ENCODE data around the gene VAV3. TPM values are rescaled to one million over a fixed set of nuclear protein-coding genes. Genes with fewer than 3 reads are reported as not detected.
"Not testable (repeated sequence)": the region's sequence is repeated elsewhere in the genome, so short reads cannot be mapped to it uniquely, and the experiment has no call there.

The VAV3 gene
- total and polyA plus RNA-seq, 2 donors, result 3.8 to 24.2 TPM

DNA sequence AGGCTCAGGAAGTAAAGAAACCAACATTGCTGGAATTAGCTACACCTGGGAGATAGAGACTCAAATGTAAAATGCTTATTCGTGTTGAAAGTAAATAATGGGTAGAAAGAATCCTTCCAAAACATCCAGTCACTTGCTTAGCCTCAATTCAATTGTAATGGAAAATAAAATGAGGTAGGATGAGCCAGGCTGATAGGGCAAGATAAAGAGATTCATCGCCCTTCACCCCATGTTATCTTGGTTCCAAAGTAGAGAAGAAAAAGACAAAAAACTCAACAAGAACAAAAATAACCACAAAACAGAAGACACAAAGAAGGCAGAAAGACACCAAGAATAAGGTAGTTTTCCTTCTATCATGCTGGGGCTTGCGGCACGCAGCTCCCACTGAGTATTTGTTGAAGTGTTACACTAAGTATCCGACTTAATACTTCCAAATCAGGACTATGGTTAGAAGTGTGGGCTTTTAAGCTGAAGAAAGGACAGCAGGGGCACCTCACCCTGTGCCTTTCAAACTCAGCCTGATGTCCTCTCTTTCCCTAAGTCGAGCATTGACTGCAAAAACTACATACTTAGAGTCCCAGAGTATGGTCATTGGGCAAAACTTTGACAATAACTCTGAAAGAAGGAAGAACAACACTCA is 202.1 kb downstream of the VAV3 start:
- H3K4me3 ChIP-seq (ENCODE audit: low read depth, low read length), result no peak overlapping the region
- H3K4me1 ChIP-seq (ENCODE audit: insufficient read depth), result peaks cover 2% of the 10 kb centered on the region
- H3K27ac ChIP-seq (ENCODE audit: low read depth), result no peak overlapping the region
- H3K36me3 ChIP-seq (ENCODE audit: insufficient read depth), result no peaks in the 10 kb centered on the region
- WGBS, result 79% methylated on average over 6 of the region's 6 CpGs
- DNase-seq (ENCODE audit: extremely low spot score), result no peak

DNA sequence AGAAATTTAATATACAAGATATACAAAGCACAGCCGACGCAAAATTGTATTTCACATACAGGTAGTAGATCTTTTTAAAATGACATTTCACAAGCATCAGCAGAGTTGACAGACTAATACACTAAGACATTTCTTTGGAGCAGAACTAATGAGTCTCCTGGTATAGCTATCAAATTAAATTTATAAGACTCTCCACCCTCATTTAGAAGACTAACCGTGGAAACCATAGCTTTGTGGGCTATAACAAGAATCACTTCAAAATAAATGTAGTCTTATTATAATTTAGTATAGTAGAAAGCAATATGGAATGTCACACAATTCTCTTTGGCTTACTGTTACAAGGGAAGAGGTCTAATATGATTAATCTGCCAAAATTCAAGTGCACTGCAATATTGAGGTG is 204.9 kb downstream of the VAV3 start:
- Histone ChIP-seq H3K36me3 (ENCODE audit: insufficient read depth) (no peaks in the 10 kb centered on the region), H3K27ac (ENCODE audit: low read depth) (no peak overlapping the region), H3K4me3 (ENCODE audit: low read depth, low read length) (no peak overlapping the region), H3K4me1 (ENCODE audit: insufficient read depth) (no peaks in the 10 kb centered on the region)
- 94% methylated on average over 3 of the region's 3 CpGs for whole genome bisulfite sequencing
- no peak for DNase-seq (ENCODE audit: extremely low spot score)

DNA sequence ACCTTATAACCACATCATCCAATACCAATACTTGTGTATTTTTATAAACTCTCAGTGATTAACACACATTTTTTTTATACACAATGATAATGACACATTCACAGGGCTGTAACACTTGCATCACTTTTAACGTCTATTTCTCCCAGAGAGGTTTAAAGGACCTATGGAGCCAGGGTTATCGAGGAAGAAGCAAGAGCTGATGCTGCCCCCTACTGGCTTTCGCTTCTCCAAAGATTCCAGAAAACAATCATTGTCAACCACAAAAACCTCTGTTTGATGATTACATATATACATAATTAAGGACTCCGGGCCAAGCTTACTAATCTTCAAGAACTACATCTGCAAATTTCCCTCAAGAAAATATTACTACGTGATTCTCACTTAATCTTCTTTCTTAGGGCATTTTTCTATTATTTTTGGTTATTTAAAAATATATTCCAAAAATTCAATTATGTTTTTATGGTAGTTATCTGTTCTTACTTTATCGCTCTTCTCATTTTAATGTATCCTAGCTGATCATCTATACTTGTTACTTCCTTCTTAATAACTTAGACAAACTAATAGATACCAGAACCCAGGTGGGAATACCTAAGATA is 214.5 kb downstream of the VAV3 start:
- Histone ChIP-seq H3K36me3 (ENCODE audit: insufficient read depth) (no peaks in the 10 kb centered on the region), H3K4me1 (ENCODE audit: insufficient read depth) (no peaks in the 10 kb centered on the region), H3K4me3 (ENCODE audit: low read depth, low read length) (no peak overlapping the region), H3K27ac (ENCODE audit: low read depth) (no peak overlapping the region)
- peak; percentile 49 for DNase-seq (ENCODE audit: extremely low spot score)
- WGBS, result 25% methylated on average over 6 of the region's 6 CpGs

DNA sequence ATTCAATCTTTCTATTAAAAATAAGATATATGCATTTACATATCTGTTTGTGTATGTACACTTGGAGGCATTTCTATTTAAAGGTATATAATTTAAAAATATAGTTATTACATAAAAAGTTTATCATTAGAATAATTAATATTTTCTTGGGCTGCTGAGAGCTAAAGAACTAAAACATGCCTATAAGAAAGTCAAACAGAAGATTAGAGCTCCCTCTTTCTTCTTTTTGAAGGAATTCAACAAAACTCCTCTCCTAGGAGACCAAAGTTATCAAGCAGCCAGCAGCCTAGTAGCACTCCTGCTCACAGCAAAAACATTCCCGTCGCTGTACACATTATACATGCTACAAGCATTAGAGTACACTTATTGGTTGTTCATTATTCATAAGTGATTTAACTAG is 216.4 kb downstream of the VAV3 start:
- H3K4me3 ChIP-seq (ENCODE audit: low read depth, low read length), result no peak overlapping the region
- no peaks in the 10 kb centered on the region for H3K36me3 ChIP-seq (ENCODE audit: insufficient read depth)
- no peak overlapping the region for H3K27ac ChIP-seq (ENCODE audit: low read depth)
- H3K4me1 ChIP-seq (ENCODE audit: insufficient read depth), result no peaks in the 10 kb centered on the region
- no peak for DNase-seq (ENCODE audit: extremely low spot score)
- 13% methylated on average over 2 of the region's 2 CpGs for WGBS

DNA sequence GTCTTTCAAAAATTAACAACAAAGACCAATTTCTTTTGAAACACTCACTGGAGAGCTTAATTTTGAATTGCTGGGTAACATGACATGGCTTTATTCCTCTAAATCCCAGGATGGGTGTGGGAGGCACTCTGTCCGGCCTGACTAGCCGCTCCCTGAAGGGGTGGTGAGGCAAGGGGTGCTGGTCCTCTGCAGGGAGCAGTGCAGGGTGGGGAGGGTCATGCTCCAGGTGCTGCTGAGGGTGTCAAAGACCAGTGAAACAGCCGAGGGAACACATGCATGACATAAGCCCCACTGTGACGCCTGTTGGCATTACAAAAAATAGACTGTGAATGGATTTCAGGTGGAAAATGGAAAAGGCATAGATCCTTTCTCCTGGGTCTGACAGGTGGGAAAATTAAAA is 223.7 kb downstream of the VAV3 start:
- 85% methylated on average over 4 of the region's 4 CpGs for WGBS
- no peaks in the 10 kb centered on the region for H3K4me1 ChIP-seq (ENCODE audit: insufficient read depth)
- H3K36me3 ChIP-seq (ENCODE audit: insufficient read depth), result no peaks in the 10 kb centered on the region
- no peak overlapping the region for H3K27ac ChIP-seq (ENCODE audit: low read depth)
- H3K4me3 ChIP-seq (ENCODE audit: low read depth, low read length), result no peak overlapping the region
- no peak for DNase-seq (ENCODE audit: extremely low spot score)

DNA sequence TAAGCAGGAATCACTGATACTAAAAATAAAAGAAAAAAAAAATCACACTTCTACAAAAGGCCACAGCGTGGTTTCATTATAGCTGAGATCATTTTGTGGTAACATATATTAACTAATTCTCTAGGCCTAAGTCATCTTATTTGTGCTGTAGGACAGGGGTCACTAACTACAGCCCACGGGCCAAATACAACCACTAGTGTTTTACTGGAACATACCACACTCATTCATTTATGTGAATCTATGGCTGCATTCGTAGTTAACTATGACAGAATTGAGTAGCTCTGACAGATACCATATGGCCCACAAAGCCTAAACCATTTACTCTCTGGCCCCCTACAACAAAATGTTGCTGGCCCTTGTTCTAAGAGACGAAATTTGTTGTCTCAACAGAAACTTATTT is 224.4 kb downstream of the VAV3 start:
- DNase-seq (ENCODE audit: extremely low spot score), result no peak
- 54% methylated on average over 4 of the region's 4 CpGs for WGBS
- no peak overlapping the region for H3K27ac ChIP-seq (ENCODE audit: low read depth)
- H3K36me3 ChIP-seq (ENCODE audit: insufficient read depth), result no peaks in the 10 kb centered on the region
- H3K4me1 ChIP-seq (ENCODE audit: insufficient read depth), result no peaks in the 10 kb centered on the region
- H3K4me3 ChIP-seq (ENCODE audit: low read depth, low read length), result no peak overlapping the region

DNA sequence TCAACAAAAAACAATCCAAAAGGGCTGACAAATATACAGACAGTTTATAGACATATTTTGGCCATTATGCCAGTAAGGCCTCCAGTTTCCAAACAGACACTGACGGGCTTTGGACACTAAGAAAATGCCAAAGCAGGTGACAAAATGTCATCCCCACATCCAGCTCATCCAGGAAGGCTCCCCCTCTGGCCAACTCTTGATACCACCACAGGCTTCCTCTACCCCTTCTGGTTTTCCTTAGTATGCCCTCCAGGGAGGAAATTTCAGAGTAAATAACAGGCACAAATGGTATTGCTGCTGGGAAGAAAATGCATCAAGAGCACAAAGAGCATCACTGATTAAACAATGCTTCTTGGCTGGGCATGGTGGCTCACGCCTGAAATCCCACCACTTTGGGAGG is 225.3 kb downstream of the VAV3 start:
- DNase-seq (ENCODE audit: extremely low spot score), result no peak
- H3K4me1 ChIP-seq (ENCODE audit: insufficient read depth), result no peaks in the 10 kb centered on the region
- H3K36me3 ChIP-seq (ENCODE audit: insufficient read depth), result no peaks in the 10 kb centered on the region
- WGBS, result 57% methylated on average over 2 of the region's 2 CpGs
- H3K27ac ChIP-seq (ENCODE audit: low read depth), result peak overlapping the region; percentile 2
- H3K4me3 ChIP-seq (ENCODE audit: low read depth, low read length), result no peak overlapping the region

DNA sequence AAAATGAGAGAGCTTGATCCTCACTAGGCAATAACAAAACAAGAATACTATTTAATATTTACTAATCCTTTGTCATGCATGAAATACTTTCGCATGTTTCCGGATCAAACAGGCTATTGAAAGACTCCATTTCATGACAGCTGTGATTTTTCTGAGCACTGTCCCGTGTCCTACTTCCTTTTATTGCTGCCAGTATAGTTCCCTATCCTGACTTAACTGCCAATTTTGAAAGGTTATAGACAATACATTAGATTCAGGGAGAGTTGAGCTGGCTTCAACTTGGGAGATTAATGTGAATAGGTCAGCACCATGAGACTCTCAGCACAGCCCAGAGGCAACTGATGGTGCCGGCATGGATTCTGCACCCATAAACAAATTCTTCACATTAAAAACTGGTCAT is 225.8 kb downstream of the VAV3 start:
- no peak for DNase-seq (ENCODE audit: extremely low spot score)
- WGBS, result 39% methylated on average over 4 of the region's 4 CpGs
- no peak overlapping the region for H3K4me3 ChIP-seq (ENCODE audit: low read depth, low read length)
- no peaks in the 10 kb centered on the region for H3K36me3 ChIP-seq (ENCODE audit: insufficient read depth)
- H3K27ac ChIP-seq (ENCODE audit: low read depth), result no peak overlapping the region
- no peaks in the 10 kb centered on the region for H3K4me1 ChIP-seq (ENCODE audit: insufficient read depth)

DNA sequence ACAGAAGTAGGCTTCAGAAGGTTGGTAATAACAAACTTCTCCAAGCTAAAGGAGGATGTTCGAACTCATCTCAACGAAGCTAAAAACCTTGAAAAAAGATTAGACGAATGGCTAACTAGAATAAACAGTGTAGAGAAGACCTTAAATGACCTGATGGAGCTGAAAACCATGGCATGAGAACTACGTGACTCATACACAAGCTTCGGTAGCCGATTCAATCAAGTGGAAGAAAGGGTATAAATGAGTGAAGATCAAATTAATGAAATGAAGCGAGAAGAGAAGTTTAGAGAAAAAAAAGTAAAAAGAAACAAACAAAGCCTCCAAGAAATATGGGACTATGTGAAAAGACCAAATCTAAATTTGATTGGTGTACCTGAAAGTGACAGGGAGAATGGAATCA is 231.6 kb downstream of the VAV3 start:
- H3K36me3 ChIP-seq (ENCODE audit: insufficient read depth); H3K4me1 ChIP-seq (ENCODE audit: insufficient read depth); H3K4me3 ChIP-seq (ENCODE audit: low read depth, low read length); DNase-seq (ENCODE audit: extremely low spot score); H3K27ac ChIP-seq (ENCODE audit: low read depth): not testable (repeated sequence)
- WGBS, result 96% methylated on average over 7 of the region's 7 CpGs

DNA sequence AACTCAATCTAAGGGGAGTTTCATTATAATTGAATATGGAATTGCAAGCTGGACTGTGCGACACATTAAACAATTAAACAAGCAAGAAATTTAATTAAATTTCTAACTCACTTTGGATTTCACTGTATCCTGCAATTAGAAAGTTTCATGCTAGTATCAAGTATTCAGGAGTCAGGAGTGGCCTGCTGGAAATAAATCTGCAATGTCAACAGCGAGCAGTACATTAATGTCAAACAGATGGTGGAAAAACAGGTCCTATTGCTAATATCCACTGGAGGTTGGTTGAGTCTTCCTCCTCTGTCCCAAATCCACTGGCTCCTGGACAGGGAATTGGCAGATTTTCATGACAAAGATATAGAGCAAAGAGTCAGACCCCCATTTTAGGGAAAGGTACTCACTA is 237.1 kb downstream of the VAV3 start:
- Histone ChIP-seq H3K27ac (ENCODE audit: low read depth) (no peak overlapping the region), H3K4me1 (ENCODE audit: insufficient read depth) (no peaks in the 10 kb centered on the region), H3K36me3 (ENCODE audit: insufficient read depth) (no peaks in the 10 kb centered on the region), H3K4me3 (ENCODE audit: low read depth, low read length) (no peak overlapping the region)
- DNase-seq (ENCODE audit: extremely low spot score), result no peak
- 86% methylated on average over 2 of the region's 2 CpGs for WGBS

DNA sequence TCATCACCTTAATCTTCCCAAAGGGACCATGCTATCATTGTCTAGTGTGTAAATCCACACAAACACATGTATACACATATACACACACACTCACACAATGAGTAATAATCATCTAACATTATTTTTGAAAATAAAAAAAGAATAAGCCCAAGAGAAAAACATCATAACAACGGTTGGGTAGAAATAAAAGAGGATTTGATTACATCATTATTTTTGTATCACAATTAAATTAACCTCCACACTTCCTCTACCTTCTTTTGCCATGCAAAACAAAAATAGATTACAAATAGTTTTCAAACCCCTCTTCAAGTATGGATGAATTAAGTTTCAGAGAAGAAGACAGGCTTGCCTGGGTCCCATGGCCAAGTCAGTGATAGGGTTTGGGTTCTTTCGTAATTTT is 238.1 kb downstream of the VAV3 start:
- H3K4me1 ChIP-seq (ENCODE audit: insufficient read depth), result no peaks in the 10 kb centered on the region
- H3K27ac ChIP-seq (ENCODE audit: low read depth), result no peak overlapping the region
- H3K4me3 ChIP-seq (ENCODE audit: low read depth, low read length), result no peak overlapping the region
- 92% methylated on average over 2 of the region's 2 CpGs for WGBS
- DNase-seq (ENCODE audit: extremely low spot score), result no peak
- no peaks in the 10 kb centered on the region for H3K36me3 ChIP-seq (ENCODE audit: insufficient read depth)

DNA sequence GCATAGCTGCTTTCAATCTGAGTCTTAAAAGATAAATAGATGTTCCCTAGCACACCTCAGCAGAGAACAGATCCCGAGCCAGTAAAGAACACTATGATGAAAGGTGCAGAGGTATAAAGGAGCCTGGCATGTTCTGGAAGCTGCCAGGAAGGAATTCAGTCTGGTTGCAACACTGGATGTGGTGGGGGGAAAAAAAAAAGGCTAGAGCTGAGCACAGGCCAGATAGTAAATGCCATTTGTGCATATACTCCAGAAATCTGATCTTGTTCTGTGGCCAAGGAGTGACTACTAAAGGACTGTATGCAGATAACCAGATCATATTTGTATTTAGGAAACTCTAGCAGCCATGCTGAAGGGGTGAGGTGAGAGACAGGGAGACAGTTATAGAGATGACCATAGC is 240.3 kb downstream of the VAV3 start:
- WGBS, result 52% methylated on average over 1 of the region's 1 CpG
- H3K4me3 ChIP-seq (ENCODE audit: low read depth, low read length), result no peak overlapping the region
- no peak overlapping the region for H3K27ac ChIP-seq (ENCODE audit: low read depth)
- no peak for DNase-seq (ENCODE audit: extremely low spot score)
- H3K36me3 ChIP-seq (ENCODE audit: insufficient read depth), result no peaks in the 10 kb centered on the region
- H3K4me1 ChIP-seq (ENCODE audit: insufficient read depth), result no peaks in the 10 kb centered on the region

DNA sequence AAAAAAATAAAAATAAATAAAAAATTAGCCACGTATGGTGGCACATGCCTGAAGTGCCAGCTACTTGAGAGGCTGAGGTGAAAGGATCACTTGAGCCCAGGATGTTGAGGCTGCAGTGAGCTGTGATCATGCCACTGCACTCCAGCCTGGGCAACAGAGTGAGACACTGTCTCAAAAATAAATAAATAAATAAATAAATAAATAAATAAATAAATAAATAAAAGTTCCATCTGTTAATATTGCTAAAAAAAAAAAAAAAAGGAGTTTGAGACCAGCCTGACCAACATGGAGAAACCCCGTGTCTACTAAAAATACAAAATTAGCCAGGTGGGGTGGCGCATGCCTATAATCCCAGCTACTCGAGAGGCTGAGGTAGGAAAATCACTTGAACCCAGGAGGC is 244.8 kb downstream of the VAV3 start:
- not testable (repeated sequence) for H3K4me1 ChIP-seq (ENCODE audit: insufficient read depth); H3K27ac ChIP-seq (ENCODE audit: low read depth); H3K4me3 ChIP-seq (ENCODE audit: low read depth, low read length); H3K36me3 ChIP-seq (ENCODE audit: insufficient read depth); DNase-seq (ENCODE audit: extremely low spot score)
- 95% methylated on average over 4 of the region's 4 CpGs for WGBS

DNA sequence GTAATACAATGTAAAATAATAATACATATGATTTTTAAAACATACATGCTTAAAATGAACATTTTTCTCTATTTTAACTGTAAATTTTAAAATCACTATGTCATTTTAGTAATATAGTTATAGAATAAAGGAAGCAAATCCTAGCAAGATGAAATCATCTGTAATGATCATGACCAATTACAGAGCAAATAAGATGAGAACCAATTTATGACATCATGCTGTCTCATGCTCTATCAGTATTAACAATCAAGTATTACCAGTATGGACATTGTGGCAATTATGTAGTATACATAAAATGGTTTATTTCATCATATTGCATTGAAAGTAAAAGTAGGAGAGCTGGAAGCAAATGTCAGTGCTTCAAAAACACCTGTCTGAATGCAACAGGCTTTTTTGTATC is 255.0 kb downstream of the VAV3 start:
- Histone ChIP-seq H3K4me1 (ENCODE audit: insufficient read depth) (no peaks in the 10 kb centered on the region), H3K4me3 (ENCODE audit: low read depth, low read length) (no peak overlapping the region), H3K36me3 (ENCODE audit: insufficient read depth) (no peaks in the 10 kb centered on the region), H3K27ac (ENCODE audit: low read depth) (no peak overlapping the region)
- no peak for DNase-seq (ENCODE audit: extremely low spot score)

DNA sequence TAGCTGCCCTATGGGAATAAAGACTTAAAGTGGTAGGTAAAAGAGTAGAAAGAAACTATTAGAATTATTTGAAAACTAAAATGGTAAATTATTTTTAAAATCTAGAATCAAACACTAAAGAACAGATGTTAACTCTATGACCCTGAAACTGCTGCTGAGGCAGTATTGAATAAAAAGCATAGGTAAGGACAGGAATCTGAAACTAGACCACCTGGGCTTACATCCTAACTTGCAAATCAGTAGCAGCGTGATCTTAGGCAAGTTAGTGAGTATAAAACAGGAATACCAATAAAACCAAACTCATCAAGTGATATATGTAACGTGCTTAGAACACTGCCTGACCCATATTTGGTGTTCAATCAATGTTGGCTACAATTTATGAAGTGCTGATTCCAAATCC is 257.9 kb downstream of the VAV3 start:
- H3K27ac ChIP-seq (ENCODE audit: low read depth), result no peak overlapping the region
- no peaks in the 10 kb centered on the region for H3K4me1 ChIP-seq (ENCODE audit: insufficient read depth)
- no peak for DNase-seq (ENCODE audit: extremely low spot score)
- no peaks in the 10 kb centered on the region for H3K36me3 ChIP-seq (ENCODE audit: insufficient read depth)
- WGBS, result 96% methylated on average over 2 of the region's 2 CpGs
- no peak overlapping the region for H3K4me3 ChIP-seq (ENCODE audit: low read depth, low read length)

All from urinary bladder (tissue), 4 donors.